ENCODE measurements around the gene RPUSD4. TPM values are rescaled to one million over a fixed set of nuclear protein-coding genes. Genes with fewer than 3 reads are reported as not detected.

RPUSD4 gene
- total RNA-seq, 1 experiment from 2014 or later: 42.9 TPM

- Mint-ChIP-seq H3K9me3 (peaks cover 18 to 21% of the 10 kb centered on the region in 2 experiments), H3K36me3 (ENCODE audit: insufficient read depth in 1 of 3, low read depth in 3 of 3) (peaks cover 19 to 32% (median 23%) of the 10 kb centered on the region in 3 experiments), H3K27ac (no peak overlapping the region), H3K27me3 (ENCODE audit: low read depth) (no peaks in the 10 kb centered on the region), H3K4me1 (no peaks in the 10 kb centered on the region), H3K4me3 (no peak overlapping the region)
- Histone ChIP-seq H4K5ac (ENCODE audit: insufficient read length, low read depth, low read length) (no peak overlapping the region), H3K23ac (ENCODE audit: insufficient read length, low read depth, low read length) (no peak overlapping the region), H3K23me2 (ENCODE audit: insufficient read length, low read depth, low read length, poor library complexity, severe bottlenecking) (no peaks in the 10 kb centered on the region), H2BK12ac (ENCODE audit: insufficient read length, low read depth, low read length) (no peak overlapping the region), H2AK5ac (ENCODE audit: insufficient read length, low read length) (no peak overlapping the region), H3K4me2 (ENCODE audit: insufficient read depth, insufficient read length, low read length) (no peak overlapping the region), H3K27me3 (ENCODE audit: insufficient read depth, low read length) (no peaks in the 10 kb centered on the region), H3K79me1 (ENCODE audit: insufficient read depth, low read depth, low read length, poor library complexity, severe bottlenecking) (peaks cover 6% of the 10 kb centered on the region), H3K4ac (ENCODE audit: low read depth, low read length) (no peak overlapping the region), H3K79me2 (ENCODE audit: insufficient read depth, low read length) (peaks cover 12% of the 10 kb centered on the region; the same call in 1 of the 2 replicates), H3K9me3 (ENCODE audit: control insufficient read depth, low read depth, low read length) (no peaks in the 10 kb centered on the region), H2BK20ac (ENCODE audit: low read depth, low read length, poor library complexity, severe bottlenecking) (no peak overlapping the region), H3T11ph (ENCODE audit: low read length) (no peak overlapping the region), H4K20me1 (ENCODE audit: control insufficient read depth, insufficient read depth, insufficient read length) (no peaks in the 10 kb centered on the region), H4K8ac (replicated peaks; ENCODE audit: insufficient read length, low read depth, low read length) (no peak overlapping the region), H3K27ac (ENCODE audit: insufficient read length, low read depth, low read length) (no peak overlapping the region), H2AFZ (ENCODE audit: low read length) (no peak overlapping the region), H3K56ac (ENCODE audit: insufficient read length, low read depth, low read length) (no peak overlapping the region), H3K9ac (ENCODE audit: extremely low read depth, insufficient read length, low read length) (no peak overlapping the region), H2BK5ac (ENCODE audit: insufficient read length, low read length) (no peak overlapping the region), H3K14ac (ENCODE audit: insufficient read depth, low read length) (no peak overlapping the region), H3K4me1 (ENCODE audit: insufficient read depth, low read length) (no peaks in the 10 kb centered on the region), H2BK120ac (ENCODE audit: low read depth, low read length, poor library complexity, severe bottlenecking) (no peak overlapping the region), H4K91ac (ENCODE audit: insufficient read length, low read depth, low read length) (no peak overlapping the region), H2BK15ac (ENCODE audit: low read depth, low read length) (no peak overlapping the region), H3K18ac (ENCODE audit: insufficient read length, low read depth, low read length) (no peak overlapping the region)
- TF ChIP-seq CTCF (conservative IDR thresholded peaks at IDR 0.05): no peak
- DNase-seq: no peak
- no CpG with 5 or more reads among the region's 6 CpGs for WGBS (ENCODE audit: extremely low coverage, insufficient read length, low lambda C conversion rate)
Observed at GRCh38 chr11:126224647-126225294, 13.3 kb upstream of the RPUSD4 start.
